Smooth muscle cell of the brain vasculature (primary cell): ENCODE data around the gene SLC29A3.

ENCODE experiments used
- DNase-seq: peaks from one replicate; pipeline ENCODE4 v3.0.0-alpha.2; 2012; ENCODE audit warnings: low read depth, low spot score

SLC29A3 gene

GRCh38 chr10:71368176-71368575, 49.1 kb downstream of the SLC29A3 start:
- DNase-seq: no peak

- no peak for DNase-seq
Observed at GRCh38 chr10:71368643-71369042, 49.6 kb downstream of the SLC29A3 start.

GRCh38 chr10:71369602-71370001, 50.5 kb downstream of the SLC29A3 start:
- DNase-seq: no peak

GRCh38 chr10:71370031-71370430, 51.0 kb downstream of the SLC29A3 start:
- no peak for DNase-seq

GRCh38 chr10:71371750-71372166, 52.7 kb downstream of the SLC29A3 start:
- DNase-seq: no peak

GRCh38 chr10:71372882-71373495, 53.9 kb downstream of the SLC29A3 start:
- DNase-seq: no peak

GRCh38 chr10:71374481-71375233, 55.6 kb downstream of the SLC29A3 start:
- no peak for DNase-seq

- no peak for DNase-seq
Observed at GRCh38 chr10:71375952-71376351, 56.9 kb downstream of the SLC29A3 start.

GRCh38 chr10:71378336-71379117, 59.5 kb downstream of the SLC29A3 start:
- DNase-seq: no peak

GRCh38 chr10:71379118-71379766, 60.2 kb downstream of the SLC29A3 start:
- DNase-seq: no peak

GRCh38 chr10:71380841-71381240, 61.8 kb downstream of the SLC29A3 start:
- no peak for DNase-seq

GRCh38 chr10:71381611-71382010, 62.6 kb downstream of the SLC29A3 start:
- no peak for DNase-seq

GRCh38 chr10:71382028-71382427, 63.0 kb downstream of the SLC29A3 start:
- no peak for DNase-seq

- no peak for DNase-seq
Observed at GRCh38 chr10:71382757-71383156, 63.7 kb downstream of the SLC29A3 start.

- DNase-seq: no peak
Observed at GRCh38 chr10:71383972-71384687, 65.1 kb downstream of the SLC29A3 start.

GRCh38 chr10:71388171-71388570, 69.1 kb downstream of the SLC29A3 start:
- DNase-seq: no peak

- no peak for DNase-seq
Observed at GRCh38 chr10:71388583-71389310, 69.7 kb downstream of the SLC29A3 start.

GRCh38 chr10:71389768-71390460, 70.9 kb downstream of the SLC29A3 start:
- no peak for DNase-seq

- no peak for DNase-seq
Observed at GRCh38 chr10:71390461-71390835, 71.4 kb downstream of the SLC29A3 start.
